Left lung (tissue), 14 donors: ENCODE data around the gene USO1. TPM values are rescaled to one million over a fixed set of nuclear protein-coding genes. Genes with fewer than 3 reads are reported as not detected.
A peak's percentile ranks its signal among the peaks of the same experiment; 100 is the strongest.

Experiments
- ATAC-seq: fragments of 200-7000 bp; cut with Tn5 transposase; one replicate; pipeline ENCODE4 v1.9.1; 2020; ENCODE audit warnings: moderate library complexity
- DNase-seq, 4 donors: peaks; one replicate each; pipeline ENCODE4 v3.0.0-alpha.2; 2013 to 2020
- H3K27ac ChIP-seq, 2 donors: fragments of 200-600 bp; sonication (generic) in 1 of 2; one replicate each; pipeline versions ENCODE4 v1.5.0 to v1.8.0; 2020 to 2021
- H3K27me3 ChIP-seq, 2 donors: fragments of 200-600 bp; sonication (generic) in 1 of 2; one replicate each; pipeline versions ENCODE4 v1.5.0 to v1.8.0; 2020 to 2021
- H3K36me3 ChIP-seq, 2 donors: fragments of 200-600 bp; sonication (generic) in 1 of 2; one replicate each; pipeline versions ENCODE4 v1.5.0 to v1.8.0; 2020 to 2021
- H3K4me1 ChIP-seq, 2 donors: fragments of 200-600 bp; one replicate each; pipeline ENCODE4 v1.8.0; 2021
- H3K4me3 ChIP-seq, 2 donors: fragments of 200-600 bp; sonication (generic) in 1 of 2; one replicate each; pipeline versions ENCODE4 v1.5.0 to v1.8.0; 2020 to 2021; ENCODE audit warnings: mild to moderate bottlenecking in 1 of 2
- H3K9me3 ChIP-seq, 2 donors: fragments of 200-600 bp; sonication (generic) in 1 of 2; one replicate each; pipeline versions ENCODE4 v1.5.0 to v1.8.0; 2020 to 2021
- intact Hi-C, 2 donors: fragments of 100-400 bp; cut with DNase I; formaldehyde crosslinking; loops; one replicate each; pipeline versions ENCODE4 v1.11.2 to v1.14.2; 2022
- long read RNA-seq, 12 donors: library from polyadenylated mRNA in 2 of 12; unstranded in 2 of 12; transcript quantifications; one replicate each; pipeline ENCODE4 v2.0.0 and lab custom pipeline, GENCODE V29; 2019 to 2026
- polyA plus RNA-seq, 6 donors: library from polyadenylated mRNA; unstranded; fragments of 120-200 nt; gene quantifications; one replicate each; pipeline ENCODE4 v1.2.1, GENCODE V29; 2013; ENCODE audit not compliant: insufficient read length in 6 of 6
- total RNA-seq, 2 donors: library from RNA; stranded (reverse); fragmentation: NEBNext Ultra II Directional; extraction: Animal tissue kit (Norgen Biotek cat#: 25700); gene quantifications; one replicate each; pipeline ENCODE4 v1.2.1, GENCODE V29; 2021
- TF ChIP-seq, protein P1 (sequence below), 2 donors: fragments of 200-600 bp; sonication (generic) in 1 of 2; IDR thresholded peaks; one replicate each; pipeline versions ENCODE4 v1.5.0 to v1.8.0; 2021; ENCODE audit warnings: antibody characterized with exemption in 2 of 2
- donor health status: DM: no; HTN: yes; CAD: no.
- donor health status: DM: no; HTN: no; CAD: no.

The USO1 gene
- total RNA-seq = 10 to 100 TPM; 64.2 to 72.0 TPM
- polyA plus RNA-seq = 10 to 100 TPM; 67.9 to 86.1 (median 78.3) TPM
- long read RNA-seq, donor 1, full-length matches to known transcripts = 2 of 26 reads
- long read RNA-seq, donor 1, partial matches to known transcripts = 24 of 26 reads
- long read RNA-seq, donor 1, other reads (novel, unspliced or antisense) = 0 of 26 reads
- long read RNA-seq, donor 2, full-length matches to known transcripts = 2 of 31 reads
- long read RNA-seq, donor 2, partial matches to known transcripts = 29 of 31 reads
- long read RNA-seq, donor 2, other reads (novel, unspliced or antisense) = 0 of 31 reads
- long read RNA-seq, donor 3, full-length matches to known transcripts = 2 of 2 reads
- long read RNA-seq, donor 3, partial matches to known transcripts = 0 of 2 reads
- long read RNA-seq, donor 3, other reads (novel, unspliced or antisense) = 0 of 2 reads
- long read RNA-seq, donor 4, partial matches to known transcripts = 1 of 8 reads
- long read RNA-seq, donor 4, other reads (novel, unspliced or antisense) = 7 of 8 reads
- long read RNA-seq, donor 5, full-length matches to known transcripts = 1 of 1 reads
- long read RNA-seq, donor 5, partial matches to known transcripts = 0 of 1 reads
- long read RNA-seq, donor 5, other reads (novel, unspliced or antisense) = 0 of 1 reads
- long read RNA-seq, donor 6, full-length matches to known transcripts = 4 of 4 reads
- long read RNA-seq, donor 6, partial matches to known transcripts = 0 of 4 reads
- long read RNA-seq, donor 6, other reads (novel, unspliced or antisense) = 0 of 4 reads
- long read RNA-seq, donor 7, full-length matches to known transcripts = 1 of 1 reads
- long read RNA-seq, donor 7, partial matches to known transcripts = 0 of 1 reads
- long read RNA-seq, donor 7, other reads (novel, unspliced or antisense) = 0 of 1 reads
- long read RNA-seq, donor 8, full-length matches to known transcripts = 2 of 2 reads
- long read RNA-seq, donor 8, partial matches to known transcripts = 0 of 2 reads
- long read RNA-seq, donor 8, other reads (novel, unspliced or antisense) = 0 of 2 reads
- long read RNA-seq, donor 9 = 0 reads
- long read RNA-seq, donor 10, partial matches to known transcripts = 1 of 2 reads
- long read RNA-seq, donor 10, other reads (novel, unspliced or antisense) = 1 of 2 reads
- long read RNA-seq, donor 11, partial matches to known transcripts = 10 of 10 reads
- long read RNA-seq, donor 11, other reads (novel, unspliced or antisense) = 0 of 10 reads
- long read RNA-seq, donor 12, full-length matches to known transcripts = 2 of 2 reads
- long read RNA-seq, donor 12, partial matches to known transcripts = 0 of 2 reads
- long read RNA-seq, donor 12, other reads (novel, unspliced or antisense) = 0 of 2 reads

- Histone ChIP-seq H3K36me3 (no peaks in the 10 kb centered on the region), H3K4me1 (peaks cover 26 to 55% of the 10 kb centered on the region in 2 donors), H3K9me3 (no peaks in the 10 kb centered on the region), H3K4me3 (peak within 1 kb of the TSS; percentile 84 to 93), H3K27me3 (no peaks in the 10 kb centered on the region), H3K27ac (peak within 1 kb of the TSS; percentile 92 to 95)
- ATAC-seq (peak; percentile 97), DNase-seq (peak; percentile 99 to 100 (median 100))
- intact Hi-C loops = loop anchor here in 1 of 2 donors (10.0 kb wide), 1 partner anchor 49 kb away; the partner anchor contains the start of gene G3BP2
- TF ChIP-seq, protein P1, sequence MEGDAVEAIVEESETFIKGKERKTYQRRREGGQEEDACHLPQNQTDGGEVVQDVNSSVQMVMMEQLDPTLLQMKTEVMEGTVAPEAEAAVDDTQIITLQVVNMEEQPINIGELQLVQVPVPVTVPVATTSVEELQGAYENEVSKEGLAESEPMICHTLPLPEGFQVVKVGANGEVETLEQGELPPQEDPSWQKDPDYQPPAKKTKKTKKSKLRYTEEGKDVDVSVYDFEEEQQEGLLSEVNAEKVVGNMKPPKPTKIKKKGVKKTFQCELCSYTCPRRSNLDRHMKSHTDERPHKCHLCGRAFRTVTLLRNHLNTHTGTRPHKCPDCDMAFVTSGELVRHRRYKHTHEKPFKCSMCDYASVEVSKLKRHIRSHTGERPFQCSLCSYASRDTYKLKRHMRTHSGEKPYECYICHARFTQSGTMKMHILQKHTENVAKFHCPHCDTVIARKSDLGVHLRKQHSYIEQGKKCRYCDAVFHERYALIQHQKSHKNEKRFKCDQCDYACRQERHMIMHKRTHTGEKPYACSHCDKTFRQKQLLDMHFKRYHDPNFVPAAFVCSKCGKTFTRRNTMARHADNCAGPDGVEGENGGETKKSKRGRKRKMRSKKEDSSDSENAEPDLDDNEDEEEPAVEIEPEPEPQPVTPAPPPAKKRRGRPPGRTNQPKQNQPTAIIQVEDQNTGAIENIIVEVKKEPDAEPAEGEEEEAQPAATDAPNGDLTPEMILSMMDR (IDR thresholded peaks at IDR 0.05) = peak; percentile 41 to 59
Observed at GRCh38 chr4:75724066-75724866, at the start of gene USO1. TSS of gene USO1 (plus strand) at chr4:75724577. CDS start at chr4:75724820, 243 bp downstream.

GRCh38 chr4:75675004-75675531, 49.3 kb upstream of the USO1 start:
- no peaks in the 10 kb centered on the region for H3K27me3 ChIP-seq
- H3K27ac ChIP-seq = no peak overlapping the region
- TF ChIP-seq, protein P1 (IDR thresholded peaks at IDR 0.05) = no peak
- no peak overlapping the region for H3K4me3 ChIP-seq
- no peaks in the 10 kb centered on the region for H3K9me3 ChIP-seq
- H3K4me1 ChIP-seq = peaks cover 11 to 25% of the 10 kb centered on the region in 2 donors
- intact Hi-C loops = loop anchor here in 1 of 2 donors (10.0 kb wide), 1 partner anchor 50 kb away; the partner anchor contains the start of gene USO1
- no peak for DNase-seq
- H3K36me3 ChIP-seq = no peaks in the 10 kb centered on the region
- no peak for ATAC-seq

GRCh38 chr4:75678473-75678872, 45.9 kb upstream of the USO1 start:
- no peak for ATAC-seq
- TF ChIP-seq, protein P1 (IDR thresholded peaks at IDR 0.05) = no peak

DNA sequence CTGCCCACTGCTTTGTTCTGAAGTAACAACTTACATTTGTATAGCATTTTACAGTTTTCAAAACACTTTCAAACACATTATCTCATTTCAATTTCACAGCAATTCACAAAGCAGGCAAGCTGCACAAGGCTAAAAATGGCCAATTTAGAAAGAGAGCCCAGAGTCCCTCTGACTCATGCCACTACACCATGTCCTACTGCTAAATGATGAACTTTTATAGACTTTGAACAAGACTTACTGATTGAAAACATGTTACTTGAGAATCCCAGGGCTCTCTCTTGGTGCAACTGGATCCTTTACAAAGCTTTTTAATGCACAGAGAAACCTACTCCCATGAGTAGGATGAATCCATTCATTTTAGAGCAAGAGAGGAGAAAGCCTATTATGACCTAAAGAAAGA, 45.4 kb upstream of the USO1 start:
- intact Hi-C loops = loop anchor here in 1 of 2 donors (10.0 kb wide), 1 partner anchor 46 kb away; the partner anchor contains the start of gene USO1
- no peaks in the 10 kb centered on the region for H3K9me3 ChIP-seq
- TF ChIP-seq, protein P1 (IDR thresholded peaks at IDR 0.05) = no peak

More at GRCh38 chr4:75678473-75678872, 45.9 kb upstream of the USO1 start:
- H3K27me3 ChIP-seq = no peaks in the 10 kb centered on the region
- H3K9me3 ChIP-seq = no peaks in the 10 kb centered on the region
- no peaks in the 10 kb centered on the region for H3K36me3 ChIP-seq
- intact Hi-C loops = loop anchor here in 1 of 2 donors (10.0 kb wide), 1 partner anchor 46 kb away; the partner anchor contains the start of gene USO1
- peaks cover 5 to 7% of the 10 kb centered on the region in 2 donors for H3K4me1 ChIP-seq
- no peak for DNase-seq
- H3K4me3 ChIP-seq = no peak overlapping the region
- H3K27ac ChIP-seq = no peak overlapping the region

More for the DNA sequence above, 45.4 kb upstream of the USO1 start:
- ATAC-seq (no peak), DNase-seq (no peak)
- peaks cover 3 to 4% of the 10 kb centered on the region in 2 donors for H3K4me1 ChIP-seq
- no peaks in the 10 kb centered on the region for H3K27me3 ChIP-seq
- H3K4me3 ChIP-seq = no peak overlapping the region
- no peak overlapping the region for H3K27ac ChIP-seq
- no peaks in the 10 kb centered on the region for H3K36me3 ChIP-seq
